HG03378 (cell line): Measurements from ENCODE around the gene MORC2.

Experiments
- ATAC-seq: cut with Tn5 transposase; IDR thresholded peaks from one replicate; pipeline ENCODE4 v1.9.1; 2021; ENCODE audit warnings: mild to moderate bottlenecking, moderate library complexity; ENCODE audit not compliant: unreplicated experiment

The MORC2 gene

DNA sequence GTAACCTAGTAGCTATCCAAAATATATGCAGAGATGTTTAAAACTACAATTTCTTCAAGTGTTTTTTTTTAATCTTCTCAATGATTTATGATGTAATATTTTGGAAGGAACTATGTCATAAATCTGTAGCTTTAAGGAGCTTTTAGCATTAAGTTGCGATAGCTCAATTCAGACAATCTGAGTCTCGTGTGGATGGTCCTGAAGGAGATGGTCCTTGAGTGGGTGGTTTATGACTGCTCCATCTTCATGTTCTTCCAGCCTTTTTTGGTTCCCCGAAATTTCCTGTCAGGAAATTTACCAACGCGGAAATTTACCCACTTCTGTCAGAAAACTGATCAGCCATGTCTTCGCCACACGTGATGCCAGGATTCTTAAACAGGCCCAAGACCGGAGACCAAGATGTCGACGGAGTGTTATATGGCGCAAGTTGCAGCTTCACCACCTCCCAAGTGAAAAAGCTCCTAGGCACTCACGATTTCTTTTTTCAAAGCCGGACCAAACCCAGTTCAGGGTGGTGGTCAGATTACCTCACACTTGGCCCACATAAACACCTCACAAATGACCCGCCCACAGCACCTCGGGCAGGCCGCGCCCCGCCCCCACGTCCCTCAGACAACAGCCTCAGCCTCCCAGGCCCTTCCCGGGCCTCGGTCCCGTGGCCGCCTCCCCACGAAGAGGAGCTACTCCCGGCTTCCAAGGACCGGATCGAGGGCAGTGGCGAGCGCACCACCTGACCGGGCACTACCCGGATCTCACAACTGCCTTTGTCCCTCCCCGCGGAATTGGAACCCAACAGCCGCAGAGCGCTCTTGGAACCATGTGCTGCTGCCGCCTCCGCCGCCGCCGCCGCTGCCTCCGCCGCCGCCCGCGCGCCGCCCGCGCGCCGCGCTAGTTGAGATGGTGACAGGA, at the start of gene MORC2:
MORC2 (minus strand) TSS at position 760 of the 909 bp plus-strand sequence. CDS start 885 bp downstream, outside the sequence.
- ATAC-seq = peak; percentile 14

DNA sequence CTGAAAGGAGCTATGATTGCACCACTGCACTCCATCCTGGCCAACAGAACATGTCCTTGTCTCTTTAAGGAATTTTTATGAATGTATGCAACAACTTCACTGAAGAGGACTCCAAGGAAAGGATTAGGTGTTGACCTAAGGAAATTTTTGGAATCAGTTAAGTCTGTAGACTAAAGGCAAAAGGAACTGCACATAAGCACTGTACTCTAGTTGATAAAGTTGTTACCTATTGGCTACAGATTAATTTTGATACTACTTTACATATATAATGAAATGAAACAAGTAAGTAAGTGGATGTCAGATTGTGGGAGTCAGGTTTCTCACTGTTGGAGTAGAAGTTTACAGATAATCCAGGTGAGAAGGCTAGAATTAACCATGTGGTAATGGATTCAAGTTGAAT, 37.0 kb upstream of the MORC2 start:
- no peak for ATAC-seq

DNA sequence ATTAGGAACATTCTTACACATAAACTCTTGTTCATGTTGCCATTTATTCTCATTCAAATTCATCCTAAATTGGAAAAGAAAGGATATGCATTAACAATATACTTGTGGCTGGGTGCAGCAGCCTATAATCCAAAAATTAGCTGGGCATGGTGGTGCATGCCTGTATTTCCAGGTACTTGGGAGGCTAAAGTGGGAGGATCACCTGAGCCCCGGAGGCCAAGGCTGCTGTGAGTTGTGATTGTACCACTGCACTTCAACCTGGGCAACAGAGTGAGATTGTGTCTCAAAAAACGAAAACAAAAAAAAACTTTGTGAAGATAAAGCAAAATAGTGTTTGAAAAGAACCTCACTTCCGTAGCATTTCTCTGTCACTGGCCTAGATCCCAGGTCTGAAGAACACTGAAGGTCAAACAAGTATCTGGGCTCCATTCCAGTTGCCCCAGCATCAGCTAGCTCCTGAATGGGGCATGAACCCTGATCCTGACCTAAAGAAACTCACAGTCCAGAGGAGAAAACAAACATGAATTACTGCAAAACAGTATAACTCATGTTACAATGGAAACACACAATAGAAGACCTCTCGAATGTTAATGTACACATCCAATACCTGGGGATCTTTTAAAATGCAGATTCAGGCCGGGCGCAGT, 32.7 kb upstream of the MORC2 start:
- ATAC-seq = no peak

DNA sequence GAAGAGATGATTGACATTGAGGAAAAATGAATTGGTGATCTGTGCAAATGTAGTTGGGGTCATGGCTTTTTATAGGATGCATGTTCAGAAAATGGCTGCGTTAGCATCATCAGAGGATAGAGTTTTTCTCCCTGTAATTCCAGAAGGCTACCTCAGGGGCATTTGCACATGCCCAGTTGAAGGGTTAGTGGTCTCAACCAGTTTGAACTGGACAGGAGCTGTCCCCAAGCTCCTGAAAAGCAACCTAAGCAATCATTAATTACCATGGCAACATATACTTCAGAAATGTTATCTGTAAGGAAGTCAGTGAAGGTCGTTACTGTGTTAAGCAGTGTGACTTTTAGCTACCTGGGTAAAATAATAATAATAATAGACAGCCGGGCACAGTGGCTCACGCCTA, 29.8 kb upstream of the MORC2 start:
- no peak for ATAC-seq

DNA sequence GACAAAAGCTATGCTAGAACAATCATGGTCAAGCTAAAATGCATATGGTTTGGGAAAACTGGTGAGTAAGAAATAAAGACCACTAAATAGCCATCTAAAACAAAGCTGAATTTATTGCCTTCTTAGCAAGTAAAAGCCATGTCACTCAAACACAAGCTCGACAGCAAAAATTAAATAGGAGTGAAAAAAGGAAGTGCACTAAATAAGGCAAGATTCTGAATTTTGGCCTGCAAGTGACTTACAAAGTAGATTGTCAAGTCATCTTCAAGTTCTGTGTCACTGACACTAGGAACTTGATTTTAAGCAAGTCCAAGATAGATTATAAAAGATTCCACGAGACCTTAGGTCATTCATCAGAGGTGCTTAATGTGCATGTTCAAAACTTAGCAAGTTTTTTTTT, 27.9 kb upstream of the MORC2 start:
- no peak for ATAC-seq

DNA sequence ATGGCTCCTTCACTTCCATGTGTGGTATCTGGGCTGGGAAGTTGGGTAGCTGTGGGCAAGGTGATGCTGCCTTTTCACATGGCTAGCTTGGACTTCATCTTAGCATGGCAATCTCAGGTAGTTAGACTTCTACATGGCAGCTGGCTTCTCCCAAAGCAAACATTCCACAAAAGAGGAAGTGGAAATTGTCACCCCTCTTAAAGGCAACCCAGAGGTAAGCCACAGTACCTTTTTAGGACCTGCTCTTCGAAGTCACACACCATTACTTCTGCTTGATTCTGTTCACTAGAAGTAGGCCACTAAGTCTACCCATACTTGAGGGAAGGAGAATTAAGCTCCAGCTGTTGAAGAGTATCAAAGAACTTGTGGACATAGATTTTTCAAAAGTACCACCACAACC, 26.4 kb upstream of the MORC2 start:
- no peak for ATAC-seq

DNA sequence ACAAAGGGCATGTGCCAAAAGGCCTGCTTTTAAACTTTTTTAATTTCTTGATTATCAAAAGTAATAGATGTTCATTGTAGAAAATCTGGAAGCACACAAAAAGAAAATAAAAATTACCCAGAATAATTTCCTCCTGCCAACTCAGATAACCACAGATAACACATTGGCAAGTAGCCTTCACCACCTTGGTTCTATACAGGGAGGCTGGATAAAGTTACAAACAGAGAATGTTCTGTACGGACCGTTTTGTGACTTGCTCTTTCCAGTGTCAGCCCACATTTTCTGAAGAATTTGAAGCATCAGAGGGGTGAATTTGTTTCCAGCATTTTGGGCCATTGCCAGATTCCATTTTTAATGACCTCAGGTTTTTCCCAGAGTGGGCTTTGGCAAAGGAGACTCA, 24.0 kb upstream of the MORC2 start:
- no peak for ATAC-seq

DNA sequence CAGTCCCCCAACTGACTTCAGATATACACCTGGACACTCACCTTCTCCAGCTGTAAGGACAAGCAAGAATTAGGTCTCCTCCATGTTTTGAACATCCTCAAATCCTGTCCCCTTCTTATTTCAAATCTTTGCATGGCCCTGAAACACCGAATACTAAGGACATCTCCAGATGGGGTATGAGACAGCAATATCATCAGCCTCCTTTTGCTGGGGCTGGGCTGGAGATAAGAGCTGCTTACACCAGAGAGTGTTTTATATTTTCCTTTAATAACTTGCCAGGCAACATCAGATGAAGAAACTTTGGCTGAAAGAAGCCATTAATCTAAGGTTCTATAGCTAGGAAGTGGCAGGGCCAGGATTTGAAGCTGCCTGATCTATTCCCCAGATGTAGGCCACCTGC, 22.1 kb upstream of the MORC2 start:
- ATAC-seq = no peak

DNA sequence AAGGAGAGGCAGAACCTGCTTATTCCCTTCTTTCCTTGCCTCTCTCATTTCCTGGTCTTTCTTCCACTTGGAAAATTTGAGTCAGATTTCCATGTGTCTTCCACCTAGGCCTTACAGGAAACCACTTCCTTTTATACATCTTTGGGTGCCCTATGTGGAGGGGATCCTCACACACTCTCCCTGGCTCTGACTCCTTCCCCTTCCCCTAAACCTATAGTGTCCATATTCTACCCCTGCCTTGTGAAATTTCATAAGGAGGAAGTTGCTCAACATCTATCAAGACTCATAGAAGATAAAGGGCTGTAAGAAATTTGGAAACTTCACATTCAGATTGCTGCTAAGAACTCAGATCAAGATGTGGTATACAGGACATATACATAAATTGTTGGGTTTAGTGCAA, 20.9 kb upstream of the MORC2 start:
- ATAC-seq = no peak

DNA sequence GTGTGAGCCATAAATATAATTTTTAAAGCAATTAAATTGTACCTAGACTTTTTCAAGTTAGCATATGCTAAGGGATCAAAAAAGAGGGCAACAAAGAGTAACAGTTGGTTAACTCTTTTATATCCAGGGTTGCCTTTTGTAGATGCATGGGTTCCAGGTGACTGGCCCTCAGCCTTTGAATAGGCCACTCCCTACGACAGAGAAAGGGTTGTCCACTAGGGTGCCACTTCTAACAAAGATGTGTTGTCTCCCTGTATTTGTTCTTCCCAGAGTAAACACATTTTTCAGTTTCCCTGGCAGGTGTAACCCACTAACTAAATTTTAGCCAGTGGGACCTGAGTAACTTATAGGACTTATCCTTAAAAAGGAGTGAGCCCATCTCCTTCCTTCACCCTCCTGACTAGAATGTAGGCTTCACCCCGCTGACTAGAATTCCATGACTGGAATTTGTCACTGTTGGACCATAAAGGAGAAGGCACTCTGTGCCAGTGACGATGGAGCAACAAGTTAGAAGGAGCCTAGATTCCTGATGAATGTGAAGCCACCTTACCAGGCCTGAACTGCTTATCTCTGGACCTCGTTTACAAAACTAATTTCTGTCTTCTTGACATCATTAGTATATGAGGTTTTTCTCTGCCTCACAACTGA, 17.1 kb upstream of the MORC2 start:
- ATAC-seq = no peak

DNA sequence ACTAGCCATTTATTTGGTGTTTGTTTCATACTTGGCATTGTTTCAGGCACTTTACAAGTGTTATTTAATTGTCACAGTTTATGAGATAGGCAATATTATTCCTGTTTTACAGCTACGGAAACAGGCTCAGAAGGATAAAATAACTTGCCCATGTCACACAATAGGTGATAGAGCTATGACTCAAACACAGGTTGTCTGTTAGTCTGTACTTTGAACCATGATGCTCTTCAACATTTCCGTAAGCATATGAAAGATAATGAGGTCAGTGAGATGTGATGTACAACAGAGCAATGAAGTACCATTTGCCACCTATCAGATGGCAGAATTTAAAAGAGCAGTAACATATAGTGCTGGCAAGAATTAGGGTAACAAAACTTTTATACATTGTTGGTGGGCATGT, 15.7 kb upstream of the MORC2 start:
- ATAC-seq = no peak

DNA sequence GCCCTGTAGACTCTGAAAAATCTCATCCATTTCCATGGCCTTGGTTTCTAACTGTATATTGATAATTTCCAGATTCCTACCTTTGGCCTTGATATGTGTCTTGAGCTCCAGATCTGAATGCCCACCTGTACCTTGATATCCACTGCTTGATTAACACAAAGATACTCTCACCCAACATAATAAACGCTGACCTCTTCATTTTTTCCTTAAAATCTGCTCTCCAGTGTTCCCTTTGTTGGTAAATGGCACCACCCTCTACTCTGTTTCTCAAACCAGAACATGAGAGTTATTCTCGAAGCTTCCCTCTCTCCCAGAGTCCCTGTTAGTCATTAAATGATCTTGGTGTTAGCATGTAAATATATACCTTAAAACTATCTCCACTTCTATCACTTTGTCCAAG, 13.9 kb upstream of the MORC2 start:
- no peak for ATAC-seq

DNA sequence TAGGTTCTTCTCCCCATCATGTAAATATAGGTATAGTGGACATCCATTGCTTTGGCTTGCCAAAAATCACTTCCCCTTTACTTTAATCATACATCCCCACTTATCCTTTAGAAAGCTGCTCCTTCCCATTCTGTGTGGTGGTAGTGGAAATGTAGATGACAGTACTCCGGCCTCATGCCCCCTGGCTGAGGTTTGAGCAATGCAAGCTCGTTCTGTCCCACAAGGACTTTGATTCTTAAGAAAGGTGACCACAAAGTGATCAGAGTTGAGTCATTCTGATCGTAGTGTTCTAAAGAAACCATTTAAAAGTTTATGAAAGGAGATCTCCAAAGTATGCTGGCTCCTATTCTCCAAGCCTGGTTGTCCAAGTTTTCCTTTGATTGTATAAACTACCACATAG, 11.4 kb upstream of the MORC2 start:
- ATAC-seq = no peak

DNA sequence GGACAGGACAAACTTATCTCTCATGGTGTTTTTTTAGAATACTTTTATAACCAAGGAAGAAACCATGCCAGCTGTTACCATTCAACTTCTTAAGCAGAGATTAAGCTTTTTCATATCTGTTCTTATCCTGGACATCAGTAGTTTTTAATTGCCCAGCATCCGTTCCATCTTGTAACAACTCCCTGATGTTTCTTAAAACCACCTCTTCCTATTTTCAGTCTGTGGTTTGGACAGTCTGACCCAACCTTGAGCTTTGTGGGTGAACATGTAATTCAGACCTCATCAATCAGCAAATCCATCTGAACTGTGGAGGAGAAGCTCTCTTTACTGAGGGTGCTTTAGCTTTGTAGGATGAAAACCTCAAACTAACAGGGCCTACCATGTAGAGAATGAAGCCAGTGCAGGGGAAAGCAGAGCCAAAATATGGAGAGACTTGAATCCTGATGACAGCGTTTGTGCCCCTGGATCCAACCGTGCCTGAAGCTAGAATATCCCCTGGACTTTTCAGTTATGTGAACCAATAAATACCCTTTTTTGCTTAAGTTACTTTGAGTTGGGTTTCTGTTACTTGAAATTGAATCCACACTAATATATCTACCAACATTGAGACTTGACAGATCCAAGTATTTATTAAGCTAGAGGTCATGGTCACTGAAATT, 9.9 kb upstream of the MORC2 start:
- no peak for ATAC-seq

DNA sequence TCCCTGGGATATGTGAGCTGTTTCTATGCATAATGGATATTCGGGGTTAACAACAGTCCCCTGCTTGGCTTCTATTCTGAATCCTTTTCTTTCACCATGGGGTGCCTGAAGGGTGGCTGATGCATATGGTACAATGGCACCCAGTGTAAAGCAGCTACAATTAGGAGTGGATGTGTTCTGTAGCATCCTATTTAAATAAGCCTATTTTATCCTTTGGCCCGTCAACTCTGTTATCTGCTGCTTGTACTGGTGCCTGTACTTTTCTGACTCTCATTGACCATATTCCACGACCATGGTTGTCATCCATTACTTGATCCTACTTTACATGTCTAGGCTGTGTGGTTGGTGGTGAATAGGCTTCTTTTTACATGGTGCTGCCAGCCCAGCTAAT, 1.8 kb upstream of the MORC2 start:
- ATAC-seq = no peak

DNA sequence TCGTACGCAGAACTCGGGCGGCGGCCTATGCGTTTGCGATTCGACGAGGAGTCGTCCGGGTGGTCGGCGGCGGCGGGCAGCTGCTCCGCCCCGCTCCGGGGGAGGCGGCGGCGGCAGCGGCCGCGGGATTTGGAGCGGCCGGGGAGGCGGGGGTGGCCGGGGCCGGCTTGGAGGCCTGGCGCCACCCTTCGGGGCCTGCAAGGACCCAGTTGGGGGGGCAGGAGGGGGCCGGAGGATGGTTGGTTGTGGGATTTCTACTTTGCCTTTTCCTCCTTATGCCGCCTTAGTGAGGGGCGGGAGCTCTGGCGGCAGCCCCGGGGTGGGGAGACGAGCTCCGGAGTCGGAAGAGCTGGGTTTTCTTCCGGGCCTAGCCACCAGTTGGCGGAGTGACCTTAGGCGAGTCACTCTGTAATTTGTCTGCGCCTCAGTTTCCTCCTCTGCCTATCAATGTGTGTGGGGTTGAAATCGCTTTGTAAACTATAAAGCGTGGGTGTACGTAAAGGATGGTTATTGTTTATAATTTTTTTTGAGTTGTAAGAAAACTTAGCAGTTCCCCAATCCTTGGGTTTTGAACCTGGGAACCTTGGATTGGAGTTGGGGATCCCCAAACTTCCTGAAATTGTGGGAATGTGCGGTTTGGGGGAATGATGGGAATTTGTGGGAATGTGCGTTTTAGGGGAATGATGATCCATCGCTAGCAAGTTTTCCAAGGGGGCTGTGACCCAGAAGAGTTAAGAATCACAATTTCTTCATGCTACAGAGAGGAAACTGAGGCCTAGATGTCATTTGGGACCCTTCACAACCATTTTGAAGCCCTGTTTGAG, 1.2 kb upstream of the MORC2 start:
- no peak for ATAC-seq

DNA sequence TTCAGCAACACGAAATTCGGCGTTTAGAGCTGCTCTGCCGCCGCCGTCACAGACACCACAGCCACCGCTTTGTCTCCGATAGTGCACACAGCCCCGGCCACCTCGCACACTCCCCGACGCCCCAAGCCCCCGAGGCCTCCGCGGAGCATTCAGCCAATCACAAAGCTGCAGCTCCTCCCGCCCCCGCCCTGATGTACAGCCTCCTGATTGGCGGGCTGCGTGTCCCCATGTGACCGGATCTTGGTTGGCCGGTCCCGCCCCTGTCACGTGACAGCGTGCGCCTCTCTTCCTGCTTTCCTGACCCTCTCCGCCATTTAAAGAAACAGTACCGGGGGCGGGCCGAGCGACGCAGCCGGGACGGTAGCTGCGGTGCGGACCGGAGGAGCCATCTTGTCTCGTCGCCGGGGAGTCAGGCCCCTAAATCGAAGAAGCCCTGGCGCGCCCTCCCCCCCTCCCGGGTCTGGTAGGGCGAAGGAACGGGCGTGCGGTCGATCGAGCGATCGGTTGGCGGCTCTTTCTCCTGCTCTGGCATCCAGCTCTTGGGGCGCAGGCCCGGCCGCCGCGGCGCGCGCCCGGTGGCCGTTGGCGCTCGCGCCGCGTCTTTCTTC, 454 bp upstream of the MORC2 start, which contains the start of gene TUG1:
TUG1 (plus strand) TSS at position 342 of the 608 bp plus-strand sequence.
- peak; percentile 86 for ATAC-seq

DNA sequence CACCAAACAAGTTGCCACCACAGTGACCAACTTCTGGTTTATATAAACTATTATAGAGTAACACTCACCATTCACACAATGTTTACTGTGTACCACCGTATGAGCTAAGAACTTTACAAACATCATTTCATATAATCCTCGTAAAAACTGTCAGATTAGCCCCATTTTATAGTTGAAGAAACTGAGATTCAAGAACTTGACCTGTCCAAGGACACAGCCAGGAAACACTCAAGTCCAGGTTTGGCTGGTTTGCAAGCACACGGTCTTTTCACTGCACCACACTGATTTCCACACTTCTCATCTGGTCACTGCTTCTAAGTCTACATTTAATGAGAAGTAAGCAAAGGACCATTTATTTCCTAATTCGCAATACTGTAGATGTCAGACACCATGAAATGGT, 3.7 kb downstream of the MORC2 start:
- no peak for ATAC-seq

DNA sequence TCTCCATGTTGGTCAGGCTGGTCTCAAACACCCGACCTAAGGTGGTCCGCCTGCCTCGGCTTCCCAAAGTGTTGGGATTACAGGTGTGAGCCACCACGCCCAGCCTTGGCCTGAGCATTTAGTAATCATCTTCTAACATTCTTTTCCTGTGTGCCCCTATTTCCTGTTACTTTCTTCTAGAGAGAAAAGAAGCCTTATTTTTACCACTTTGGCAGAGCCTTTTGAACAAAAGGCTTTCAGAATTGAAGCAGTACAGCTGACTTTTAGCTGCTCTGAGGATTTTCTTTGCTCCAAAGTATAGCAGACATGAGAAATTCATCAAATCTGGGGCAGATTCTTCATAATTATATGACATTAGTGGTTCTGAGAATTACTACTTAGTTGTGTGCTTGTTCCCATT, 13.4 kb downstream of the MORC2 start:
- ATAC-seq = no peak

DNA sequence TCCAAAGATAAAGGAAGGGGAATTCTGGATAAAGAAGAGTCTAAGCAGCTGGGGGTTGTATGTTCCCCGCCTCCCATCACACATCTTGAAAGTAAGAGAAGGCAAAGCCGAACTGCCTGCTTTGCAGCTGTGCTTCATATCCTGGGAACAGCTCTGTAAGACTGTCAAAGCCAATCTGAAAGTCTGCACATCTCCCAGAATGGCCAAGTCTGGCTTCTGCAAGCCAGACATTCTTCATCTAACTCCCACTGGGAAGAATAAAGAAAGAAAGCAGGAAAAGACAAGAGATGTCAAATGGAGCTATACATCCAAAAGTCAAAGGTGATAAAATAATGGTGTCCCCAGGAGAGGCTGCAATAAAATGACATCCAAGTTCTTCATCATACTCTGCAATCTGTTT, 15.4 kb downstream of the MORC2 start:
- ATAC-seq = no peak
